ENCODE measurements around the gene DNAI1.

DNA sequence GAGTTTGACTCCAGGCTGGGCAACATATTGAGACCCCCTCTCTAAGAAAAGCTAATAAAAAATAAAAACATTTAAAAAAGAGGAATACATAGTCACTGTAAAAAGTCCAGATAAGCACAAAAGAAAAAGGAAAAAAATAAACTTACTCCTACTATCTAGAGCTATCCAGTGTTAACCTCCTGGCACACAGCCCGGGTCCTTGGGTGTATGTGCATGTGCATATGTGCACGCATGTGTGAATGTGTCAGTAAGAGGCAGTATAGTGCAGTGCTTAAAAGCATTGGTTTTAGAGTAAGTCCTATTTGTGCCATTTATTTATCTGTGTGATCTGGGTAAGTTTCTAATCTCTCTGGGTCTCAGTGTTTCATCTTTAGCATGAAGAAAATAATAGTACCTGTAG lies 26.9 kb upstream of the DNAI1 start:
- TF ChIP-seq, protein P1, sequence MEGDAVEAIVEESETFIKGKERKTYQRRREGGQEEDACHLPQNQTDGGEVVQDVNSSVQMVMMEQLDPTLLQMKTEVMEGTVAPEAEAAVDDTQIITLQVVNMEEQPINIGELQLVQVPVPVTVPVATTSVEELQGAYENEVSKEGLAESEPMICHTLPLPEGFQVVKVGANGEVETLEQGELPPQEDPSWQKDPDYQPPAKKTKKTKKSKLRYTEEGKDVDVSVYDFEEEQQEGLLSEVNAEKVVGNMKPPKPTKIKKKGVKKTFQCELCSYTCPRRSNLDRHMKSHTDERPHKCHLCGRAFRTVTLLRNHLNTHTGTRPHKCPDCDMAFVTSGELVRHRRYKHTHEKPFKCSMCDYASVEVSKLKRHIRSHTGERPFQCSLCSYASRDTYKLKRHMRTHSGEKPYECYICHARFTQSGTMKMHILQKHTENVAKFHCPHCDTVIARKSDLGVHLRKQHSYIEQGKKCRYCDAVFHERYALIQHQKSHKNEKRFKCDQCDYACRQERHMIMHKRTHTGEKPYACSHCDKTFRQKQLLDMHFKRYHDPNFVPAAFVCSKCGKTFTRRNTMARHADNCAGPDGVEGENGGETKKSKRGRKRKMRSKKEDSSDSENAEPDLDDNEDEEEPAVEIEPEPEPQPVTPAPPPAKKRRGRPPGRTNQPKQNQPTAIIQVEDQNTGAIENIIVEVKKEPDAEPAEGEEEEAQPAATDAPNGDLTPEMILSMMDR (IDR thresholded peaks at IDR 0.05 in 8 of 11, conservative IDR thresholded peaks at IDR 0.05 in 3 of 11) = no peak
- TF ChIP-seq POLR2A (IDR thresholded peaks at IDR 0.05) = no peak
- TF ChIP-seq POLR2AphosphoS5 (IDR thresholded peaks at IDR 0.05) = no peak
